GM12865 (cell line): ENCODE results near the gene SMTNL2.

Source experiments
- DNase-seq: peaks from one replicate; pipeline ENCODE4 v3.0.0; 2010; ENCODE audit warnings: low read depth
- H3K4me3 ChIP-seq: 2 replicates; pipeline ENCODE4 v1.5.1; 2011; ENCODE audit warnings: mild to moderate bottlenecking, low read depth, low read length, control low read depth
- TF ChIP-seq, protein P1 (sequence below): IDR thresholded peaks from 2 replicates; pipeline ENCODE4 v1.5.1; 2011; ENCODE audit warnings: low read length, control low read depth, low read depth, inconsistent platforms; ENCODE audit not compliant: insufficient read depth; ENCODE audit errors: missing control alignments

SMTNL2 gene

DNA sequence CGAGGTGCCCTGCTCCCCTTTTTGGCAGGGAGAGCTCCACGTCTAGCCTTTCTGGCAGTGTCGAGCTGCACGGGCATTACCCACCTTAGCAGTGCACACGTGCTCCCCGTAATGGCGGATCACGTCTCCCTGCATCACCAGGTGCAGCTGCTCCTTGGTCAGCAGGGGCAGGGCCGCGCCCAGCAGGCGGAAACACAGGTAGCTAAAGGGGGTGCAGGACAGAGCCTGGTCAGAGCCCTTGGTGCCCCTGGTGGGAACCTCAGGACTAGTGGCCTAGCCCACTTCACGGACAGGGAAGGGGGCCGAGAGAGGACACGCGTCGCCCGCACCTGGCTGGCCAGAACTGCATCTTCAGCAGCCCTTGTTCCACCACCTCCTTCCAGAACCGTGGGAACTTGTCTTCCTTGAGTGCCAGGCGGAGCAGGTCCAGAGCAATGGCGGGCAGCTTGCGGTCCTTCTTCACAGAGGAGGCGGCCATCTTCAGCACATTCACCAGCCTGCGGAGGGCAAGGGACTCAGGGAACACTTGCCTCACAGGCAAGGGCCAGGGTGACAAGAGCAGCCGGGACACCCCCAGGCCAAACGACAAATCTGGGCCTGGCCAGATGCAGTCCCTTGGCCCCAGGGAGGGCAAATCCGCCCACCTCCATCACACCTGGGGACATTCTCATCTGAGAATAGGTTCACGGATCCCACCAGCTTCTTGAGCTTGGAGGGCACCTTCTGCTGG is 32.4 kb upstream of the SMTNL2 start:
- TF ChIP-seq, protein P1, sequence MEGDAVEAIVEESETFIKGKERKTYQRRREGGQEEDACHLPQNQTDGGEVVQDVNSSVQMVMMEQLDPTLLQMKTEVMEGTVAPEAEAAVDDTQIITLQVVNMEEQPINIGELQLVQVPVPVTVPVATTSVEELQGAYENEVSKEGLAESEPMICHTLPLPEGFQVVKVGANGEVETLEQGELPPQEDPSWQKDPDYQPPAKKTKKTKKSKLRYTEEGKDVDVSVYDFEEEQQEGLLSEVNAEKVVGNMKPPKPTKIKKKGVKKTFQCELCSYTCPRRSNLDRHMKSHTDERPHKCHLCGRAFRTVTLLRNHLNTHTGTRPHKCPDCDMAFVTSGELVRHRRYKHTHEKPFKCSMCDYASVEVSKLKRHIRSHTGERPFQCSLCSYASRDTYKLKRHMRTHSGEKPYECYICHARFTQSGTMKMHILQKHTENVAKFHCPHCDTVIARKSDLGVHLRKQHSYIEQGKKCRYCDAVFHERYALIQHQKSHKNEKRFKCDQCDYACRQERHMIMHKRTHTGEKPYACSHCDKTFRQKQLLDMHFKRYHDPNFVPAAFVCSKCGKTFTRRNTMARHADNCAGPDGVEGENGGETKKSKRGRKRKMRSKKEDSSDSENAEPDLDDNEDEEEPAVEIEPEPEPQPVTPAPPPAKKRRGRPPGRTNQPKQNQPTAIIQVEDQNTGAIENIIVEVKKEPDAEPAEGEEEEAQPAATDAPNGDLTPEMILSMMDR = no peak
- no peak for DNase-seq
- H3K4me3 ChIP-seq = no peak overlapping the region

DNA sequence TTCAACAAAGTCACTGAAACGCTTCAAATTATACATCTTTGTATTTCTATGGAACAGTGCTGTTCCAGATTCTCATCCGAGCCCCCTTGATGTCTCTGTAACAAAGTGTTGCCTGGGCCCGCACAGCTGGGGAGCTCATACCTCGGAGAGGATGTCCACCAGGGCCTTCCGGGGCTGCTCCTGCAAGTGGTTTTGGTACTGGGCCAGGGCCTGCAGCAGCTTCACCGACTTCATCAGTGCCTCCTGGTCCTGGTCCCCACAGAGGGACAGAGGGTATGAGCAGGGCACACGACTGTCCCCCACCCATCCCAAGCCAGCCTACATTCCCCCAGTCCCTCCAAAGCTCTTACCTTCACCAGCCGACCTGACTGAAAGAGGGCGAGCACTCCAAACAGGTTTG is 30.7 kb upstream of the SMTNL2 start:
- TF ChIP-seq, protein P1 = no peak
- no peak for DNase-seq
- peak overlapping the region; percentile 87 for H3K4me3 ChIP-seq

DNA sequence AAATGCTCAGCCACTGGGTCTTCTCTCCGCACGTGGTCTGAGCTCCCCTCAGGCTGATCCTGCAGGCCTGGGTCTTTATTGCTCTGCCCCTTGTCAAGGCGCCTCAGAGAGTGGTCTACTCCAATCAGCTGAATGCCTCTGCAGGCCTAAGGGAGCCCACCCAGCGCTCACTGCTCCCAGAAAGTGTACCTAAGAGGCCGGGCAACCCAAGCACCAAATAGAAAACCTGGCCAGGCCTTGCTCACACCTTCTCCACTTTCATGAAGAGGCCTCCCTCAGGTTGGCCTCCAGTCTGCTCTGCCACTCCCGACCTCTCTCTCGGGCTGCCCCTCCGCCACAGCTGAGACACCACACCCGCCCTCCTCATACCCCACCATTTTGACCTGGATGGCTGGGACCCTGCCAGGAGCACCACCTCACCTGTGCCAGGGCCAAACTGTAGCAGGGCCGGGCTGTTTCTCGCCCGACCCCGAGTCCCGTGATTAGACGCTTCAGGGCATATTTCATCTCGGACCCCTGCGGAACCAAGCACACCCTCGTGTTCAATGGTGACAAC is 29.8 kb upstream of the SMTNL2 start:
- no peak for DNase-seq
- peak overlapping the region; percentile 87 for H3K4me3 ChIP-seq

DNA sequence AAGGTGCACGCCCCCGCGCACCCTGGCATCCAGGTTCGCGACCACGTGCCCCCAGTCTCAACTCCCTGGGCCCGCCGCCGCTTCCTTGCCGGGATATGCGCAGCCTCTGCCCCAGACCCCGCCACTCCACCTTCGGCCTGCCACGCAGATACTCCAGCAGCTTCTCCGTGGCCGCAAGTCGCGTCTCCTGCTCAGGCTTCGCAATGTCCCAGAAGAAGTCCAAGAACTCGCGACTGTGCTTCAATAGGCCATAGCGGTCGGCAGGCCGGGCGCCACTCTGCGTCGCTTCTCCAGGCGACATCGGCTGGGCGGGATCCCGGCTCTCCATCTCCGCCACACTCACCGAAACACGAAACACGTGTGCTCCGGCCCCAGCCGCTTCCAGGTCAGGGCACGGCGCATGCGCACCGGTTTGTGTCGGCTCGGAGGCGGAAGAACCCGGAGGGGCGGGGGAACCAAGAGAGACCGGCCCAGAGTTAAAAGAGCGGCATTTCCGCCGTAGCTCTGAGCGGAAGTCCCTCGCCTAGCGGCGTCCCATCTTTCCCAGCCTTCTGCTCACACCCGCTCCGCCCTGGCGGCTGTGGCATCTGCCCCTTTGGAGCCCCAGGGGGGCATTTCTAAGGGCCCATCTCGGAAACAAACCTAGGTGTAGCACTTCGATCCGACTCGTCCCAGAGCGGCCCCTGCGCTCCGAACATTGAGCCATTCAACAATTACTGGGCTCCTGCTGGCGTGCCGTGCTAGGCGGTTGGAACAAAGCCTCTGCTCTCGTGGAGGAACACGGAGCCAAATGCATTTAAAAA is 29.1 kb upstream of the SMTNL2 start, which contains the start of gene MYBBP1A:
Gene MYBBP1A, minus strand, starts transcription at position 388 of the 803 bp plus-strand sequence. Its CDS starts 60 bp downstream, at position 328.
- TF ChIP-seq, protein P1 = peak; percentile 12
- peak; percentile 98 for DNase-seq
- peak within 1 kb of the TSS; percentile 87 for H3K4me3 ChIP-seq

More for the DNA sequence above, 29.8 kb upstream of the SMTNL2 start:
- TF ChIP-seq, protein P1 = no peak

DNA sequence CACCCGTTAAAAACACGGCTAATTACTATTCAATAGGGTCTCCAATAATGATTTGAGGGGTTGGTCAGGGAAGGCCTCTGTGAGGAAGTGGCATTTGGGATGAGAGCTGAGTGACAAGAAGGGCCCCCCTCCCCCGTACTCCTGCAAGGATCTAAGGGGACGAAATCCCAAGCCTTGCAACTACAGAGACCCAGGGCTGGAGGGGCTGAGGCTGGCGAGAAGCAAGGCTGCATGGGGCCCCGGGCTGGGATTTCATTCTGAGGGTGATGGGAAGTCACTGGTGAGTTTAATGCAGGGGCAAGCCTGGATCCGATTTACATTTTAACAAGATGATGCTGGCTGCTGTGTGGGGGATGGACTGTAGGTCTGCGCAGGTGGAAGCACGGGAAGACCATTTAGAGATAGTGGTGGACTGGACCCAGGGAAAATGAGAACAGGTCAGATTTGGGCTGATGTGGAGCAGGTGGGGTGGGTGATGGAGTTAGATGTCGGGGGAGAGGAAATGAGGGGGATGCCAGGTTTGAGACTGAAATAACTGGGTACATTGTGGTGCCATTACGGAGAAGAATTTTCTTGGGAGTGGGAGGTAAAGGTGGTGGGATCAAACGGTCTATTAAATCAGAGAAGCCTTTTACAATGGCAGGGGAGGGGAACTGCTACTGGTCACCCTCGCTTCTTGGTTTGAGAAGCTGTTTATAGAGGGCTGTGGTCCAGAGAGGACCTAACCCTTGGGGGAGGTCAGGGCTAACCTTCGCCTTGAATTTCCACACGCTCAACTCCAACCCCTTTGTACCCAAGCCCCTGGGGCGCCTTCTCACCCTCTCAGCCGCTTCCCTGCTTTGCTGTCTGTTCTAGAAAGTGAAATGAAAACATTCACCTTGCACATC is 28.2 kb upstream of the SMTNL2 start:
- no peak for DNase-seq
- H3K4me3 ChIP-seq = peak overlapping the region; percentile 87
- TF ChIP-seq, protein P1 = no peak

DNA sequence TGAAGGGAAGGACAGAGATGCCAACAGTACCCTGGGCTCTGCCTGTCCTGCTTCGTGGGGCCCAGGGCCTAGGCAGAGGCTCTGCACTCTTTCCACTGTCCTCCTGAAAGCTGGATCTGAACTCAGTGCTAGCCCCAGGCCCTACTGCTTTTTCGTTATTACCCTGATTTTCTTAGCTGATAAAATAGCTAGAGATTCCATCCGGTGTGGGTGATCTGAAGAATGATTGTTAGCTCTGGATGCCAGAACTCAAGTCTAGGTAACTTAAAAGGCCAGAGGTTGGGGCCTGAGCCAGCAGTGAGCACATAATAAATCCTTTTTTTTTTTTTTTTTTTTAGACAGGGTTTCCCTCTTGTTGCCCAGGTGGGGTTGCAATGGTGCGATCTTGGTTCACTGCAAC is 27.3 kb upstream of the SMTNL2 start:
- H3K4me3 ChIP-seq = no peak overlapping the region
- DNase-seq = no peak
- TF ChIP-seq, protein P1 = no peak
